Mammary microvascular endothelial cell (primary cell): ENCODE data around the gene ABCD4. TPM values are rescaled to one million over a fixed set of nuclear protein-coding genes. Genes with fewer than 3 reads are reported as not detected.

ENCODE experiments used
- total RNA-seq: library from RNA; depleted of rRNA; stranded (reverse); fragments of >200 nt; gene quantifications from 2 replicates; pipeline ENCODE4 v1.2.3, GENCODE V29; 2015

Gene ABCD4
- 26.2 and 30.1 TPM in 2 replicates for total RNA-seq

DNA sequence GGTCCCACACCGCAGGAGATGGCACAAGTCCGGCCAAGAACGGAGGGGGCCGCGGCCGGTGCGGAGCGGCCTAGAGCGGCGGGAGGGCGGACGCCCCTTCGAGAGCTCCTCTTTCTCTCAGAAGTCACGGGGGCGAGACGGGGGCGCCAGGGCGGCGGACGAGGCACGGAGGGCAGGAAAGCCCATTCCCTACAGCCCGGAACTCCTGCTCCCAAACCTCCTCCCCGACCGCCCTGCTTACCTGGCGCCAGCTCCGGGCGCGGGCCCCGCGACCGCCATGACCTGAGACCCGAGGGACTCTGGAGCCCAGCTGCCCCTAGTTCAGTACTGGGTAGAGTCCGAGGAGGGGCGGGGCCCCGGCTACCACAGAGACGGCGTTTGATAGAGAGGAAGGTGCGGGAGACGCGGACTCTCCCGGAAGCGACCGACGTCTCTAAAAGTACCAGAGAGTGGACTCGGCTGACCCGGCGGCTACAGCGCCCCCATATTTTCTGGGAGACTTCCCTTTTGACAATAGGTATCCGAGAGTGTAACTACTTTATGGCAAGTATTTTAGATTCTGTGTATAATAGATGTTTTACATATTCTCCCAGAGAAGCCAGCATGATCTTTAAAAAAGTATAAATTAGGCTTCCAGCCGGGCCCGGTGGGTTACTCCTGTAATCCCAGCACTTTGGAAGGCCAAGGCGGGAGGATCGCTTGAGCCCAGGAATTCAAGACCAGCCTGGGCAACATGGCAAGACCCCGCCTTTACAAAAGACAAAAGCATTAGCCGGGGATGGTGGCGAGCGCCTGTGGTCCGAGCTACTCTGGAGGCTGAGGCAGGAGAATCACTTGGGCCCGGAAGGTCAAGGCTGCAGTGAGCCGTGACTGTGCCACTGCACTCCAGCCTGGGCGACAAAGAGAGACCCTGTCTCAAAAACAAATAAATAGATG, at the start of gene ABCD4:
Gene ABCD4, minus strand, starts transcription at position 301 of the 936 bp plus-strand sequence. Its CDS starts 22 bp downstream, at position 279.

DNA sequence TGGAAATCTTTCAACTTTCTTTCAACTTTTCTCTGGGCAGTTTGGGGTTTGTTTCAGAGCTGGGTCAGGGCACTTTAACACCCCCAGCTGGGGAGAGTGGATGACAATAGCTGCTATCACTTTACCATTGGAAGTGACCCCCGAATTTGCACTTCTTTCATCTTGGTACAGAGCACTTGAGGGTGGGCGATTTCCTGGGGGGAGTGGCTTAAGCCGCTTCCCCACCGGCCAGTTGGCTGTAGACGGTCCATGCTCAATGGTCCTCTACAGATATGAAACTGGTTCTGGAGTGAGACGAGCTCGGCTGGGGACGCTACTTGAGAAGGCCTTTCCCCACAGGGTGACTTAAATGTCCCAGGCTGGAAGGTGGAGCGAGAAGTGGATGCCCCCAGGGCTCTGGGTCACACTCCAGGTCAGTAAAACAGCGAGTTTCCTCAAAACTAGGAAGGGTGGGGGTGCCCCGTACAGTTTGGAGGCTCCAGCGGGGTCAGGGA, 45.6 kb upstream of the ABCD4 start, which contains the start of gene VRTN:
Gene VRTN, plus strand, starts transcription at position 231 of the 494 bp plus-strand sequence. CDS start 8,313 bp downstream, outside the sequence.

DNA sequence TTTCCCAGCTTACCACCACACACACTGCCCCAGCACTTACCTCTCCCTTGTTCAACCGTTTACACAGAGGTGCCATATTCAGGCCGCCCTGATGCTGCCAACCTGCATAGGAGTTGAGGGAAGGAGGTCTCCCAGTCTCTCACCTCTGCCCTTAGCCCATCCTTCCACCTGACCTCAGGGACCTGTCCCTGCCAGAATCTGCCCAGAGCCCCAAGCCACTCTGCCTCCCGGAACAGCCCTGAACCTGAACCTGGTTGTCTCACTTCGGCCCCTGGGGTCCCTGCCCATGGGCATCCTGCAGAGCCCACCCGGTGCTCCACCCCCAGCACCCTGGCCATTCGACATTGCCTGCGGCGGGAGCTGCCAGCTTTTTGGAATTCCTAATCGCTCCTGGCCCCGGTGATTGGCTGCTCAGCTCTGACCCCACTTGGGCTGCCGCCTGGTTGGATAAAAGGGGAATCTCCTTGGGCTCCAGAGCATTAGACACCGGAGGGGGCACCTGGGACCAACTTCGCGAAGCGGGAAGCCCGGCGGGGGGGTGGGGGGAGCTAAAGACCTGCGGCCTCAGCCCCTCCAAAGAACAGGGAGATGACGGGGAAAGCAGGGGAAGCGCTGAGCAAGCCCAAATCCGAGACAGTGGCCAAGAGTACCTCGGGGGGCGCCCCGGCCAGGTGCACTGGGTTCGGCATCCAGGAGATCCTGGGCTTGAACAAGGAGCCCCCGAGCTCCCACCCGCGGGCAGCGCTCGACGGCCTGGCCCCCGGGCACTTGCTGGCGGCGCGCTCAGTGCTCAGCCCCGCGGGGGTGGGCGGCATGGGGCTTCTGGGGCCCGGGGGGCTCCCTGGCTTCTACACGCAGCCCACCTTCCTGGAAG, 63.5 kb downstream of the ABCD4 start, which contains the start of gene VSX2:
Gene VSX2, plus strand, starts transcription at position 476 of the 874 bp plus-strand sequence. Its CDS starts 113 bp downstream, at position 589.

Other genes starting within 250 kb of the ABCD4 start
- 7.1 and 7.3 TPM in 2 replicates for gene ALDH6A1, start 218.5 kb downstream of the ABCD4 start, total RNA-seq
- 6.4 and 8.8 TPM in 2 replicates for gene LIN52, start 218.0 kb downstream of the ABCD4 start, total RNA-seq
- gene VSX2, start 63.5 kb downstream of the ABCD4 start, total RNA-seq, result not detected in 2 replicates
- not detected in 2 replicates for gene VRTN, start 45.5 kb upstream of the ABCD4 start, total RNA-seq
- not detected in 2 replicates for gene SYNDIG1L, start 123.3 kb upstream of the ABCD4 start, total RNA-seq
- 1,022 and 1,323 TPM in 2 replicates for gene NPC2, start 190.4 kb upstream of the ABCD4 start, total RNA-seq
- 13.9 and 28.6 TPM in 2 replicates for gene ISCA2, start 190.8 kb upstream of the ABCD4 start, total RNA-seq